GM12872 (cell line): ENCODE data around the gene MNAT1.

Experiments
- CTCF ChIP-seq: IDR thresholded peaks from 3 replicates; pipeline ENCODE4 v1.5.1; 2011; ENCODE audit warnings: low read depth, mild to moderate bottlenecking, low read length, moderate library complexity; ENCODE audit not compliant: insufficient read depth

Gene MNAT1

GRCh38 chr14:60848066-60848465 lies 113.5 kb downstream of the MNAT1 start:
- TF ChIP-seq CTCF = no peak

- TF ChIP-seq CTCF = no peak
Measured at GRCh38 chr14:60856111-60856510, 121.5 kb downstream of the MNAT1 start.

GRCh38 chr14:60859525-60859924 lies 125.0 kb downstream of the MNAT1 start:
- TF ChIP-seq CTCF = no peak

GRCh38 chr14:60861545-60862140 lies 127.1 kb downstream of the MNAT1 start:
- no peak for TF ChIP-seq CTCF

- TF ChIP-seq CTCF = no peak
Measured at GRCh38 chr14:60862283-60862682, 127.7 kb downstream of the MNAT1 start.

- no peak for TF ChIP-seq CTCF
Measured at GRCh38 chr14:60863249-60863648, 128.7 kb downstream of the MNAT1 start.

GRCh38 chr14:60865378-60866127 lies 131.0 kb downstream of the MNAT1 start:
- TF ChIP-seq CTCF = no peak
